Raji (cell line): ENCODE measurements around the gene THPO.

Experiments used
- POLR2A ChIP-seq: IDR thresholded peaks from 2 replicates; pipeline ENCODE4 v1.6.1; 2011; ENCODE audit warnings: low read depth, low read length, control low read depth; ENCODE audit not compliant: insufficient read depth

Gene THPO

DNA sequence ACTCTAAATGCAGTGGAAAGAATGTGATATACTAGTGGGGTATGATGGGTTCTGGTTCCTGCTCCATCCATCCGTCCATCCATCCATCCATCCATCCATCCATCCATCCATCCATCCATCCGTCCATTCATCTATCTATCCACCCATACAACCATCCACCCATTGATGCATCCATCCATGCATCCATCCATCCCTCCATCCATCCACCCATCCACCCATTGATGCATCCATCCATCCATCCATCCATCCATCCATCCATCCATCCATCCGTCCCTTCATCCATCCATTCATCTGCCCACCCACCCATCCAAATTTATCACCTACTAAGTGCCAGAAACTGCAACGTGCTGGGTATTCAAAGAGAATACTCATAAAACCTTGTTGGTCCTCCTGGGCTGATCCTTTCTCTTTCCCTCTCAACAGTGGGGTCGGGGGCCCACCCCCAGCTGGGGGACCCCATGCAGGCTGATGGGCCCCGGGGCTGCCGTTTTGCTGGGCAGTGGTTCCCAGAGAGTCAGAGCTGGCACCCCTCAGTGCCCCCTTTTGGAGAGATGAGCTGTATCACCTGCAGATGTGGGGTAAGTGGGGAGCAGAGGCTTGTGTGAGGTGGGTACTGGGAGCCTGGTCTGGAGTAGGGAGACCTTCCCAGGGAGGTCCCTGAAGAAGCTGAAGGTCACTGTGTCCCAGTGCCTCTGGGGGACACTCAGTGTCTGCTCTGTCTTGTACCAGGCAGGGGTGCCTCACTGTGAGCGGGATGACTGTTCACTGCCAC, 10.3 kb upstream of the THPO start:
- TF ChIP-seq POLR2A = no peak

DNA sequence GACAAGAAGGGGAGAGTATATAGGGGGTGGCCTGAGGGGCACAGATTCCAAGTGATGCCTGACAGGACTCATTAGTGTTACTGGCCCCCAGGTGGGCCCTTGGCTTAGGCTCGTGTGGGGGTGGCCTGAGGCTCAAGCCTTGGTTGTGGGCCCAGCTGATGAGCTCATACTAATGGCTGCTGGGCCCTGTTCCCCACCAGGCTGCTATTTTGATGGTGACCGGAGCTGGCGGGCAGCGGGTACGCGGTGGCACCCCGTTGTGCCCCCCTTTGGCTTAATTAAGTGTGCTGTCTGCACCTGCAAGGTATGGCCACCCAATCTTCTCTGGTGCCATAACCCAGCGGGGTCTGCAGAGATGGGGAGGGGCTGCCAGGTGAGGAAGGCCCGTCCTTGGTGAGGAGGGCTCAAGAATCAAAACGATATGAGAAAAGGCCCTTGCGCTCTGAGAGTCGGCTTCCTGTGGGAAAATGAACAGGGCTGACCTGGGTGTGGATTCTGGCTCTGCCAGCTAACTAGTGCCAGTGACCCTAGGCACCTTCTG, 9.2 kb upstream of the THPO start:
- no peak for TF ChIP-seq POLR2A

DNA sequence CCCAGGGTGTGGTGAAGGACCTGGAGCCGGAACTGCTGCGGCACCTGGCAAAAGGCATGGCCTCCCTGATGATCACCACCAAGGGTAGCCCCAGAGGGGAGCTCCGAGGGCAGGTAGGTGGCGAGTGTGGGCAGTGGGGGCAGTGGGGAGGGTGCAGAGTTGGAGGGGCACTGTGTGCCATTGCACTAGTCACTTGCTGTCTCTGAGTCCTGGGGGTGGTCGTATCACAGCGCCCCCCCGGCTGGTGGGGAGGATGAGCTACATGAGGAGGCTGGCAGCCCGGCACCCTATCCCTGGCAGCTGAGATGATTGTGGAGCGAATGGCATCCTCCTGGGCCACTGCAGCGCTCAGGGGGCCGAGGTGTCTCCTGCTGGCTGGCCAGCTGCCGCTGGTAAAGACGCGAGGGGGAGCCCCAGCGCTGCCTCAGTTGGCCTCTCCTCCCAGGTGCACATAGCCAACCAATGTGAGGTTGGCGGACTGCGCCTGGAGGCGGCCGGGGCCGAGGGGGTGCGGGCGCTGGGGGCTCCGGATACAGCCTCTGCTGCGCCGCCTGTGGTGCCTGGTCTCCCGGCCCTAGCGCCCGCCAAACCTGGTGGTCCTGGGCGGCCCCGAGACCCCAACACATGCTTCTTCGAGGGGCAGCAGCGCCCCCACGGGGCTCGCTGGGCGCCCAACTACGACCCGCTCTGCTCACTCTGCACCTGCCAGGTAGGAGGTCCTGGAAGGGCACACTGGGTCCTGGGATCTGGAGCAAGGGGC, 8.2 kb upstream of the THPO start:
- no peak for TF ChIP-seq POLR2A

DNA sequence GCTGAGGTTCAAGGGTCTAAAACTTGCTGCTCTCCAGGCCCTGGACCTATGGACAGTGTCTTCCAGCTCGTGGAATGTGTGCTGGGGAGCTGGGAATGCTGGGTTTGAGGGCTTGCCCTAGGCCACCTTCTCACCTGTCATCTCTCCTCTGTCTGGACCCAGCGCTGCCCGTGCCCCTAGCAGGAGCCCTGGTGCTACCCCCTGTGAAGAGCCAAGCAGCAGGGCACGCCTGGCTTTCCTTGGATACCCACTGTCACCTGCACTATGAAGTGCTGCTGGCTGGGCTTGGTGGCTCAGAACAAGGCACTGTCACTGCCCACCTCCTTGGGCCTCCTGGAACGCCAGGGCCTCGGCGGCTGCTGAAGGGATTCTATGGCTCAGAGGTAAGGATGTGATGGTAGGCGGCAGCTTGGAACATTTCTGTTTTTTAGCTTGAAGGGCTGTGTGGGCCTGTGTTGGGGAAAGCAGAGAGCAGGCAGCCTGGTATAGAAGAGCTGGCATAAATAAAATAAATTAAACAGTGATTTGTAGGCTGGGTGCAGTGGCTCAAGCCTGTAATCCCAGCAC, 6.9 kb upstream of the THPO start:
- no peak for TF ChIP-seq POLR2A

DNA sequence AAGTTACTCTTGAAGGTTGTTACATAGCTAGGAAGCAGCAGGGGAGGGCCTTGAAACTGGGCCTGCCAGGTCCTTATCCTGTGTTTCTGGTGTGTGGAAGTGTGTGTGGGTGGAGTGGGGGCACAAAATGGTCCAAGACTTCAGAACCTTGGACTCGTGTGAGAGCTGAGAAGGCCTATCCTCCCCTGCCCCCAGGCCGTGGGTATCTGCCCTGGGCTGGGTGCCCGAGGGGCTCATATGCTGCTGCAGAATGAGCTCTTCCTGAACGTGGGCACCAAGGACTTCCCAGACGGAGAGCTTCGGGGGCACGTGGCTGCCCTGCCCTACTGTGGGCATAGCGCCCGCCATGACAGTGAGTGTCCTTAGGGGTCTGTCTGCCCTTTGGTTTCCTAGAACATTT, 6.3 kb upstream of the THPO start:
- TF ChIP-seq POLR2A = no peak

DNA sequence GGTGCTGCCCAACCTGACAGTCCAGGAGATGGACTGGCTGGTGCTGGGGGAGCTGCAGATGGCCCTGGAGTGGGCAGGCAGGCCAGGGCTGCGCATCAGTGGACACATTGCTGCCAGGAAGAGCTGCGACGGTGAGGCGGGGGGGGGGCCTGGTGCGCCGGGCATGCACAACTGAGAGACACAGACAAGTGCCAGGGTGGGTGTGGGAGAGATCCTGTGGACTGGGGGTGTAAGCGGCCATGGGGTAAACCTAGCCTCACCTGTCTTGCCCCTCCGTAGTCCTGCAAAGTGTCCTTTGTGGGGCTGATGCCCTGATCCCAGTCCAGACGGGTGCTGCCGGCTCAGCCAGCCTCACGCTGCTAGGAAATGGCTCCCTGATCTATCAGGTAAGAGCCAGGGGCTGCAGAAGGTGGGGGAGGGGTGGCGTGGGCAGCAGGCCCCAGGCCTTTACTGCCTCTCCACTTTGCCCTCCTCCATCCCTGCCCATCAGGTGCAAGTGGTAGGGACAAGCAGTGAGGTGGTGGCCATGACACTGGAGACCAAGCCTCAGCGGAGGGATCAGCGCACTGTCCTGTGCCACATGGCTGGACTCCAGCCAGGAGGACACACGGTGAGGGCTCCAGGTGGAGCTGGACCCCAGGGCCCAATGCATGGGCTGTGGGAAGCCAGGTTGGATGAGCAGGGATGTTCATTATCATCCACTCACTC, 5.2 kb upstream of the THPO start:
- no peak for TF ChIP-seq POLR2A

DNA sequence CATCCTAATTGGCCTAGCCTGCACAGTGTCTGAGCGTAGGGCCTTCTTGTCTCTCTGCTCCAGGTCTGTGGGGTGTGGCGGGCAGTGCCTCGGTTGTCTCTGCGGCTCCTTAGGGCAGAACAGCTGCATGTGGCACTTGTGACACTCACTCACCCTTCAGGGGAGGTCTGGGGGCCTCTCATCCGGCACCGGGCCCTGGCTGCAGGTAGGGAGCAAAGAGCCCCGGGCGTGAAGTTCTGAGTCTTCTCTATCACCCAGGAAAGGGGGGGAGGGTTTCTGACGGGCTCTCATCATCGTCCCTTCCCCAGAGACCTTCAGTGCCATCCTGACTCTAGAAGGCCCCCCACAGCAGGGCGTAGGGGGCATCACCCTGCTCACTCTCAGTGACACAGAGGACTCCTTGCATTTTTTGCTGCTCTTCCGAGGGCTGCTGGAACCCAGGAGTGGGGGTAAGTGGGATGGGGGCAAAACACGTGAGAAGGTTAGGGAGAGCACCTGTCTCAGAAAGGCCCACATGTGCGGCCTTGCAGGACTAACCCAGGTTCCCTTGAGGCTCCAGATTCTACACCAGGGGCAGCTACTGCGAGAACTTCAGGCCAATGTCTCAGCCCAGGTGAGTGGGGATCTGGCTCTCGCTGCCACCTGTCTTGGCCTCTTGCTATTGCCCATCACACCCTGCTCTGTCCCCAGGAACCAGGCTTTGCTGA, 4.5 kb upstream of the THPO start:
- TF ChIP-seq POLR2A = no peak

DNA sequence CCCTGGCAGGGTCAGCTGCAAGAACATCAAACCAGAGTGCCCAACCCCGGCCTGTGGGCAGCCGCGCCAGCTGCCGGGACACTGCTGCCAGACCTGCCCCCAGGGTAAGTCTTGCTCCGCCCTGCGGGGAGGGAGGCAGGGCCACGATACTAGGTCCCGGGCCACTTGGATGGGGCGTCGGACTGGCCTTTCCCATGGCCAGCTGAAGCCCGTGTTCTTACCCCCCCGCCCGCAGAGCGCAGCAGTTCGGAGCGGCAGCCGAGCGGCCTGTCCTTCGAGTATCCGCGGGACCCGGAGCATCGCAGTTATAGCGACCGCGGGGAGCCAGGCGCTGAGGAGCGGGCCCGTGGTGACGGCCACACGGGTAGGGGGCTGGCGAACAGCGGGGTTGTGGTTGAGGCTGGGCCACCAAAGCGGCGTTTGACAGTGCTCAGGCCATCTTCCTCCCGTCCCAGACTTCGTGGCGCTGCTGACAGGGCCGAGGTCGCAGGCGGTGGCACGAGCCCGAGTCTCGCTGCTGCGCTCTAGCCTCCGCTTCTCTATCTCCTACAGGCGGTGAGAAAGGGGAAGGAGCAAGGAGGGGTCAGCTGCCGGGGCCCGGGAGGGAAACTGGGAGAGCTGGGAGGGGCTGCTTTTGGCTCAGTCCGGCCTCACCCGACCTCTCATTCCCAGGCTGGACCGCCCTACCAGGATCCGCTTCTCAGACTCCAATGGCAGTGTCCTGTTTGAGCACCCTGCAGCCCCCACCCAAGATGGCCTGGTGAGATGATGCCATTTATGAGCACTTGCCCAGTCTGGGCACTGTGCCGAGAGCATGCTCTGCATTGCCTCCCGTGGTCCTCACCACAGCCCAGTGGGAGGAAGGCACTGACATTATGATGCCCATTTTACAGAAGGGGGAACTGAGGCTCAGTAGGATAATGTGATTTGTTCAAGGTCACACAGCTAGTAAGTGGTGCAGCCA, 3.5 kb upstream of the THPO start:
- TF ChIP-seq POLR2A = no peak

DNA sequence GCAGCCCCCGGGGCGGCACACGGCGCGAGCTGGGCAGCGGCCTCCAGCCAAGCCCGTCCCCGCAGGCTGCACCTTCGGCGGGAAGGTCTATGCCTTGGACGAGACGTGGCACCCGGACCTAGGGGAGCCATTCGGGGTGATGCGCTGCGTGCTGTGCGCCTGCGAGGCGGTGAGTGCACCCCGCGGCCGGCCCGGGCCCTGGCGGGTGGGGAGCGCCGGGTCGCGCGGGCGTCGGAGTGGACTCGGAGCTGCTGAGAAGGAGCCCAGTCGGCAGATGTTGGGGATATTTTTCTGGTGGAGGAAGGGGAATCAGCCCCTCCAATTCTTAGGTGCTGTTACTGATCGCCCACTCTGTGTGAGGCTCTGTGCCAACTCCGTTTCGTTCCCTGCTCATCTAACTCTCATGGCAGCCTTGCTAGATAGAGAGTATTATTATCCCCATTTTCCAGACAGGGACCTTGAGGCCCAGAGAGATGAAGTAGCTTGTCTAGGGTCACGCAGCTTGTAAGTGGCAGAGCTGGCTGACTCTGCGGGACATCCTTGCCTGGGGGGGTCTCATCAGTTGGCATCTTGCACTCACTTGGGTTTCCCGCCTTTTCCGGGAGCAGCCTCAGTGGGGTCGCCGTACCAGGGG, 2.7 kb upstream of the THPO start:
- TF ChIP-seq POLR2A = no peak

DNA sequence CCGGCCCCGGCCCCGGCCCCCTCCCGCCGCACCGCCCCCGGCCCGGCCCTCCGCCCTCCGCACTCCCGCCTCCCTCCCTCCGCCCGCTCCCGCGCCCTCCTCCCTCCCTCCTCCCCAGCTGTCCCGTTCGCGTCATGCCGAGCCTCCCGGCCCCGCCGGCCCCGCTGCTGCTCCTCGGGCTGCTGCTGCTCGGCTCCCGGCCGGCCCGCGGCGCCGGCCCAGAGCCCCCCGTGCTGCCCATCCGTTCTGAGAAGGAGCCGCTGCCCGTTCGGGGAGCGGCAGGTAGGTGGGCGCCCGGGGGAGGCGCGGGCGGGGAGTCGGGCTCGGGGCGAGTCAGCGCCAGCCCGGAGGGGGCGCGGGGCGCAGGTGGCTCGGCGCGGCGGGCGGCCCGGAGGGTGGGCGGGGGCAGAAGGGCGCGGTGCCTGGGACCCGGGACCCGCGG, 2.2 kb upstream of the THPO start:
- no peak for TF ChIP-seq POLR2A

DNA sequence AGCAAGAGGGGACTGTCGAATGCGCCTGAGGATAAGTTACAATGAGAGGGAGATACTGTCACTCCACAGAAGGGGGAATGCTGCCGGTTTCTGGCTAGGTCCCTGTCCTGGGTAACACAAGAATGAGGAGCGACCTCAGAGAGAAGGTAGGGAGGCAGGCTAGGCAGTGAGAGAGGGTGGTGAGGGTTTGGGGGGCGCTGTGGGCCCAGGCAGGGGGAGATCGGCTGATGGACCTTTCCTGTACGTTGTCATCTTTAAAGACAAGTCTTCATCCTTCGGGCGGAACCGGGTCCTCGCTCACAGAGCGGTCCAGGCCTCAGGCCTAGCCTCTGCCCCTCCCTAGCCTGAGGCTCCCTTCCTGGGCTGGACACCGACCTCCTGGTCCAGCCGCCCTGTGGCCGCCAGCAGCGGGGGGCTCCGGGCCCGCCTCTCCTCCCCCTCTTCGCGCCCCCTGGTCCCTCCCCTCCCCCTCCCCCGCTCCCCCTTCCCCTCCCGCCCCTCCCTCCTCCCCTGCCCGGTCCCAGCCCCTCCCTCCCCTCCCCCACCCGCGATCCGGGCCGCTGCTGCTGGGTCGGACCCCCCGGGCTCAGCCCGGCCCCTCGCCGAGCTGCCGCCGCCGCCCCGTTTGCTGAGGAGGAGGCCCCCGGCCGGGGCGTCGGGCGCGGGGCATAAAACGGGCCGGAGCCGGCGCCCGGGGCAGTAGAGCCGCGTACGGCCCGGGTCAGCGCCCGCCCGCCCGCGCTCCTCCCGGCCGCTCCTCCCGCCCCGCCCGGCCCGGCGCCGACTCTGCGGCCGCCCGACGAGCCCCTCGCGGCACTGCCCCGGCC, 1.6 kb upstream of the THPO start, which contains the start of gene CHRD:
Gene CHRD (plus strand): TSS at position 697 of the 827 bp plus-strand sequence. CDS start 265 bp downstream, outside the sequence.
- TF ChIP-seq POLR2A = no peak
